H9 (cell line): ENCODE results near the gene COL23A1. TPM values are rescaled to one million over a fixed set of nuclear protein-coding genes. Genes with fewer than 3 reads are reported as not detected.

ENCODE experiments used
- DNase-seq: peaks from one replicate; pipeline ENCODE4 v3.0.0-alpha.2; 2017
- H2AFZ ChIP-seq: one replicate; pipeline ENCODE4 v1.6.1; 2013; ENCODE audit warnings: mild to moderate bottlenecking, low read length, control low read depth, moderate library complexity
- H2AK5ac ChIP-seq: 2 replicates; pipeline ENCODE4 v1.6.1; 2013; ENCODE audit warnings: low read length, control low read depth, mixed read lengths; ENCODE audit not compliant: insufficient read length
- H2BK120ac ChIP-seq: one replicate; pipeline ENCODE4 v1.6.1; 2013; ENCODE audit warnings: low read depth, mild to moderate bottlenecking, low read length, control low read depth, inconsistent platforms; ENCODE audit not compliant: poor library complexity, severe bottlenecking
- H2BK12ac ChIP-seq: 2 replicates; pipeline ENCODE4 v1.6.1; 2013; ENCODE audit warnings: low read length, control low read depth, mixed read lengths, low read depth; ENCODE audit not compliant: insufficient read length
- H2BK15ac ChIP-seq: 2 replicates; pipeline ENCODE4 v1.6.1; 2013; ENCODE audit warnings: low read depth, low read length, control low read depth
- H2BK20ac ChIP-seq: one replicate; pipeline ENCODE4 v1.6.1; 2013; ENCODE audit warnings: low read depth, mild to moderate bottlenecking, low read length, control low read depth, inconsistent platforms; ENCODE audit not compliant: poor library complexity, severe bottlenecking
- H2BK5ac ChIP-seq: 2 replicates; pipeline ENCODE4 v1.6.1; 2013; ENCODE audit warnings: low read length, control low read depth, mixed read lengths; ENCODE audit not compliant: insufficient read length
- H3K14ac ChIP-seq: 2 replicates; pipeline ENCODE4 v1.6.1; 2013; ENCODE audit warnings: low read length, control low read depth; ENCODE audit not compliant: insufficient read depth
- H3K18ac ChIP-seq: 2 replicates; pipeline ENCODE4 v1.6.1; 2013; ENCODE audit warnings: low read depth, mild to moderate bottlenecking, mixed read lengths, low read length, control low read depth; ENCODE audit not compliant: insufficient read length
- H3K23ac ChIP-seq: 2 replicates; pipeline ENCODE4 v1.6.1; 2013; ENCODE audit warnings: low read length, control low read depth, mixed read lengths, low read depth; ENCODE audit not compliant: insufficient read length
- H3K23me2 ChIP-seq: 2 replicates; pipeline ENCODE4 v1.6.1; 2013; ENCODE audit warnings: low read depth, mild to moderate bottlenecking, mixed read lengths, low read length, control low read depth; ENCODE audit not compliant: insufficient read length, poor library complexity, severe bottlenecking
- H3K27ac ChIP-seq: 2 replicates; pipeline ENCODE4 v1.5.1; 2013; ENCODE audit warnings: low read length, control low read depth, mixed read lengths, low read depth; ENCODE audit not compliant: insufficient read length
- H3K27me3 ChIP-seq: 2 replicates; pipeline ENCODE4 v1.6.1; 2013; ENCODE audit warnings: low read length, control low read depth, inconsistent platforms; ENCODE audit not compliant: insufficient read depth
- H3K4ac ChIP-seq: 2 replicates; pipeline ENCODE4 v1.6.1; 2013; ENCODE audit warnings: low read depth, mild to moderate bottlenecking, control low read depth, inconsistent platforms, low read length, moderate library complexity
- H3K4me1 ChIP-seq: 2 replicates; pipeline ENCODE4 v1.6.1; 2013; ENCODE audit warnings: low read length, control low read depth, inconsistent platforms; ENCODE audit not compliant: insufficient read depth
- H3K4me2 ChIP-seq: 2 replicates; pipeline ENCODE4 v1.6.1; 2013; ENCODE audit warnings: low read length, control low read depth, mixed read lengths; ENCODE audit not compliant: insufficient read length, insufficient read depth
- H3K56ac ChIP-seq: 2 replicates; pipeline ENCODE4 v1.6.1; 2013; ENCODE audit warnings: low read depth, mild to moderate bottlenecking, mixed read lengths, low read length, control low read depth; ENCODE audit not compliant: insufficient read length
- H3K79me1 ChIP-seq: 2 replicates; pipeline ENCODE4 v1.6.1; 2013; ENCODE audit warnings: low read depth, mild to moderate bottlenecking, moderate library complexity, low read length, control low read depth, inconsistent platforms; ENCODE audit not compliant: insufficient read depth, poor library complexity, severe bottlenecking
- H3K79me2 ChIP-seq: 2 replicates; pipeline ENCODE4 v1.6.1; 2013; ENCODE audit warnings: low read length, control low read depth, inconsistent platforms; ENCODE audit not compliant: insufficient read depth
- H3K9ac ChIP-seq: 2 replicates; pipeline ENCODE4 v1.6.1; 2013; ENCODE audit warnings: low read length, control low read depth, mixed read lengths; ENCODE audit not compliant: insufficient read length; ENCODE audit errors: extremely low read depth
- H3K9me3 ChIP-seq: one replicate; pipeline ENCODE4 v1.6.1; 2013; ENCODE audit warnings: low read depth, low read length, inconsistent platforms; ENCODE audit not compliant: control insufficient read depth
- H3T11ph ChIP-seq: one replicate; pipeline ENCODE4 v1.6.1; 2013; ENCODE audit warnings: mild to moderate bottlenecking, low read length, control low read depth, inconsistent platforms
- H4K20me1 ChIP-seq: one replicate; pipeline ENCODE4 v1.6.1; 2013; ENCODE audit not compliant: control insufficient read depth, insufficient read length, insufficient read depth
- H4K5ac ChIP-seq: 2 replicates; pipeline ENCODE4 v1.6.1; 2013; ENCODE audit warnings: low read depth, mild to moderate bottlenecking, mixed read lengths, low read length, control low read depth; ENCODE audit not compliant: insufficient read length
- H4K8ac ChIP-seq: replicated peaks from 2 replicates; pipeline ENCODE4 v1.6.1; 2013; ENCODE audit warnings: low read length, control low read depth, mixed read lengths, low read depth; ENCODE audit not compliant: insufficient read length
- H4K91ac ChIP-seq: 2 replicates; pipeline ENCODE4 v1.6.1; 2013; ENCODE audit warnings: low read depth, mild to moderate bottlenecking, moderate library complexity, mixed read lengths, low read length, control low read depth; ENCODE audit not compliant: insufficient read length
- H3K27ac Mint-ChIP-seq, 3 experiments: 2 replicates in 2 of 3; 3 replicates in 1 of 3; pipeline ENCODE4 v1.8.0; 2020 to 2021; ENCODE audit warnings: mixed read lengths in 3 of 3, mild to moderate bottlenecking in 1 of 3, moderate library complexity in 1 of 3
- H3K27me3 Mint-ChIP-seq: 2 replicates; pipeline ENCODE4 v1.8.0; 2021; ENCODE audit warnings: low read depth, mild to moderate bottlenecking, moderate library complexity, mixed read lengths
- H3K36me3 Mint-ChIP-seq, 3 experiments: 2 replicates in 2 of 3; 3 replicates in 1 of 3; pipeline ENCODE4 v1.8.0; 2020 to 2021; ENCODE audit warnings: low read depth in 3 of 3, mixed read lengths in 3 of 3; ENCODE audit not compliant: insufficient read depth in 1 of 3
- H3K4me1 Mint-ChIP-seq, 2 experiments: 2 replicates each; pipeline ENCODE4 v1.8.0; 2020; ENCODE audit warnings: mixed read lengths in 2 of 2
- H3K4me3 Mint-ChIP-seq, 2 experiments: 2 replicates in 1 of 2; 3 replicates in 1 of 2; pipeline ENCODE4 v1.8.0; 2020 to 2021; ENCODE audit warnings: mild to moderate bottlenecking in 2 of 2, mixed read lengths in 2 of 2, moderate library complexity in 1 of 2
- H3K9me3 Mint-ChIP-seq, 2 experiments: 2 replicates in 1 of 2; 3 replicates in 1 of 2; pipeline ENCODE4 v1.8.0; 2020; ENCODE audit warnings: mild to moderate bottlenecking in 2 of 2, mixed read lengths in 2 of 2, moderate library complexity in 1 of 2
- WGBS: extraction: QIAGEN DNeasy Blood & Tissue Kit; methylation state at CpG from one replicate; pipeline ENCODE4 v1.1.7; 2013; ENCODE audit warnings: missing lambda C conversion rate, low lambda C conversion rate, mixed read lengths; ENCODE audit not compliant: insufficient read length; ENCODE audit errors: extremely low coverage; 5-methylcytosine and 5-hydroxymethylcytosine counted together
- total RNA-seq: library from RNA; stranded (reverse); gene quantifications from 2 replicates; pipeline ENCODE4 v1.2.1, GENCODE V29; 2021
- TF ChIP-seq, protein P1 (sequence below): fragments of 200-600 bp; sonication (generic); conservative IDR thresholded peaks from 3 replicates; pipeline ENCODE4 v1.8.0; 2021; ENCODE audit warnings: antibody characterized with exemption, mild to moderate bottlenecking

The COL23A1 gene
- total RNA-seq, 1 experiment from 2014 or later = 2.6 TPM

DNA sequence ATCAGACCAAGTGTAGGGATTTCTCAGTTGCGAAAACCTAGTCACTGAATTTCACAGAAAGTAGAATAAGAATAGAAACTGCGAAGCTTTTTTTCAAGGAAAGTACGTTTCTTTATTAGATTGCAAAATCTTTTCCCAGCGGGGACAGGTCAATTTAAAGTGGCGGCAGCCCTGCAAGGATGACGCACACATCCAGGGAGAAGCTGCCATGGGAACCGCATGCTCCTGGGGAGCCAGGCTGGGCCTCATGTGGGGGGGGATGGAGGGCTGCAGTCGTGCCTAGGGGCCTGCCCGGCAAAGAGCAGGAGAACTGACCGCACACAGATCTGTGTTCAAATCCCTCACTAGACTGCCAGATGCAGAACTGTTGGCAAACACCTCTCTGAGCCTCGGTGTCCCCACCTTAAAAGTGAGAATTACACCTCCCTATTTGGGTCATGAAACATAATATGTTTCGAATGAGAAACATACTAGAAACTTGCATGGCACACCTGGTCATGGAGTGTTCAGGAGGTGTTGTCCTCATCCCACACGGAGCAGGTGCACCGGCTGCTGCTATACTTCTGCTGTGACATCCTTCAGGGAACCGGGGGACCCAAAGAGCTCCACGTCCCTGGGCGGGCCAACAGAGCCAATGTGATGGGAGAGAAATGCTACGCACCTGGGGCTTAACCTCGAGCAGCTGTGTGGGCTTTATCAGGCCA, 229.8 kb downstream of the COL23A1 start:
- H3K27ac Mint-ChIP-seq = no peak overlapping the region; a peak in 1 of 7 replicates
- Histone ChIP-seq H4K91ac (no peak overlapping the region), H3T11ph (no peak overlapping the region), H3K18ac (no peak overlapping the region), H3K9ac (no peak overlapping the region), H2BK15ac (no peak overlapping the region), H2BK120ac (no peak overlapping the region), H3K14ac (no peak overlapping the region), H3K79me2 (no peaks in the 10 kb centered on the region), H3K4me2 (no peak overlapping the region), H3K56ac (no peak overlapping the region), H2BK12ac (no peak overlapping the region), H3K4ac (no peak overlapping the region), H2BK5ac (no peak overlapping the region), H3K23me2 (no peaks in the 10 kb centered on the region), H3K79me1 (no peaks in the 10 kb centered on the region), H3K4me1 (no peaks in the 10 kb centered on the region), H2BK20ac (no peak overlapping the region), H3K23ac (no peak overlapping the region), H3K27ac (no peak overlapping the region), H3K27me3 (no peaks in the 10 kb centered on the region), H4K8ac (no peak overlapping the region), H2AK5ac (no peak overlapping the region), H4K5ac (no peak overlapping the region), H3K9me3 (no peaks in the 10 kb centered on the region), H4K20me1 (no peaks in the 10 kb centered on the region), H2AFZ (no peak overlapping the region)
- peaks cover 42 to 58% of the 10 kb centered on the region in 2 experiments for H3K4me1 Mint-ChIP-seq
- no peak overlapping the region for H3K4me3 Mint-ChIP-seq
- DNase-seq = no peak
- TF ChIP-seq, protein P1, sequence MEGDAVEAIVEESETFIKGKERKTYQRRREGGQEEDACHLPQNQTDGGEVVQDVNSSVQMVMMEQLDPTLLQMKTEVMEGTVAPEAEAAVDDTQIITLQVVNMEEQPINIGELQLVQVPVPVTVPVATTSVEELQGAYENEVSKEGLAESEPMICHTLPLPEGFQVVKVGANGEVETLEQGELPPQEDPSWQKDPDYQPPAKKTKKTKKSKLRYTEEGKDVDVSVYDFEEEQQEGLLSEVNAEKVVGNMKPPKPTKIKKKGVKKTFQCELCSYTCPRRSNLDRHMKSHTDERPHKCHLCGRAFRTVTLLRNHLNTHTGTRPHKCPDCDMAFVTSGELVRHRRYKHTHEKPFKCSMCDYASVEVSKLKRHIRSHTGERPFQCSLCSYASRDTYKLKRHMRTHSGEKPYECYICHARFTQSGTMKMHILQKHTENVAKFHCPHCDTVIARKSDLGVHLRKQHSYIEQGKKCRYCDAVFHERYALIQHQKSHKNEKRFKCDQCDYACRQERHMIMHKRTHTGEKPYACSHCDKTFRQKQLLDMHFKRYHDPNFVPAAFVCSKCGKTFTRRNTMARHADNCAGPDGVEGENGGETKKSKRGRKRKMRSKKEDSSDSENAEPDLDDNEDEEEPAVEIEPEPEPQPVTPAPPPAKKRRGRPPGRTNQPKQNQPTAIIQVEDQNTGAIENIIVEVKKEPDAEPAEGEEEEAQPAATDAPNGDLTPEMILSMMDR = no peak
- peaks cover 0 to 7% of the 10 kb centered on the region in 2 experiments; a peak in 2 of 5 replicates for H3K9me3 Mint-ChIP-seq
- H3K36me3 Mint-ChIP-seq = peaks cover 0 to 3% (median 0%) of the 10 kb centered on the region in 3 experiments; a peak in 1 of 7 replicates
- H3K27me3 Mint-ChIP-seq = peaks cover 4% of the 10 kb centered on the region
- no CpG with 5 or more reads among the region's 19 CpGs for WGBS
